HCT116 (cell line): Measurements from ENCODE around the gene ERGIC1. TPM values are rescaled to one million over a fixed set of nuclear protein-coding genes. Genes with fewer than 3 reads are reported as not detected.
A peak's percentile ranks its signal among the peaks of the same experiment; 100 is the strongest.

Experiments
- ATAC-seq: fragments of 200-7000 bp; cut with Tn5 transposase; 2 replicates; pipeline ENCODE4 v1.9.1; 2020; ENCODE audit warnings: mild to moderate bottlenecking, moderate library complexity
- BruUV-seq: library from RNA; stranded (reverse); fragments of 400-500 nt; replicated peaks from 2 replicates; lab custom pipeline; 2021; lab: Mats Ljungman, UMichigan
- CTCF ChIA-PET: fragments of 300-600 bp; sonication (Branson Sonifier 250); formaldehyde crosslinking; loops from one replicate; lab custom pipeline; 2021; ENCODE audit warnings: antibody characterized with exemption; lab: Charles Lee
- POLR2A ChIA-PET: fragments of 300-600, 350-600 bp; sonication (Branson Sonifier 250); formaldehyde crosslinking; loops from one replicate; lab custom pipeline; 2021; ENCODE audit warnings: antibody characterized with exemption; lab: Charles Lee
- RAD21 ChIA-PET, 2 experiments: fragments of 300-600 bp; sonication (Branson Sonifier 250); formaldehyde crosslinking; loops; one replicate each; lab custom pipeline; 2023; ENCODE audit warnings: low total read pairs in 2 of 2; ENCODE audit not compliant: uncharacterized antibody in 2 of 2, unreplicated experiment in 2 of 2, low non-redundant PET in 1 of 2; lab: Charles Lee
- DNase-seq: peaks from one replicate; pipeline ENCODE4 v3.0.0-alpha.2; 2010; ENCODE audit warnings: low read depth, low spot score
- H2AFZ ChIP-seq: fragments of 200-600 bp; shearing (Covaris generic), sonication (generic); 2 replicates; pipeline ENCODE4 v1.6.1; 2017; ENCODE audit warnings: low read depth, mixed run types, mixed read lengths, antibody characterized with exemption, low read length; ENCODE audit not compliant: poor library complexity, severe bottlenecking
- H3K27ac ChIP-seq: 2 replicates; pipeline ENCODE4 v1.5.1; 2012; ENCODE audit warnings: low read depth, low read length
- H3K27me3 ChIP-seq: fragments of 200-600 bp; sonication (generic); 2 replicates; pipeline ENCODE4 v1.6.1; 2016; ENCODE audit warnings: mixed run types, low read length, mixed read lengths; ENCODE audit not compliant: insufficient read depth
- H3K36me3 ChIP-seq, 2 experiments: fragments of 200-500 bp in 1 of 2; fragments of 200-600 bp in 1 of 2; sonication (Bioruptor generic) in 1 of 2; sonication (generic) in 1 of 2; 2 replicates each; pipeline versions ENCODE4 v1.5.1 to v1.6.1; 2014 to 2016; ENCODE audit warnings: low read length in 2 of 2, inconsistent platforms in 1 of 2, mixed read lengths in 1 of 2, mixed run types in 1 of 2; ENCODE audit not compliant: insufficient read depth in 2 of 2, control insufficient read depth in 1 of 2
- H3K4me1 ChIP-seq, 2 experiments: fragments of 200-600 bp in 1 of 2; sonication (generic) in 1 of 2; 2 replicates each; pipeline versions ENCODE4 v1.5.1 to v1.6.1; 2012 to 2017; ENCODE audit warnings: low read length in 2 of 2, inconsistent platforms in 1 of 2, mild to moderate bottlenecking in 1 of 2, mixed read lengths in 1 of 2, mixed run types in 1 of 2, moderate library complexity in 1 of 2; ENCODE audit not compliant: insufficient read depth in 2 of 2, control insufficient read depth in 1 of 2
- H3K4me2 ChIP-seq: fragments of 200-600 bp; sonication (generic); 2 replicates; pipeline ENCODE4 v1.6.1; 2017; ENCODE audit warnings: mixed run types, low read length, mixed read lengths
- H3K4me3 ChIP-seq, 2 experiments: fragments of 200-600 bp in 1 of 2; sonication (generic) in 1 of 2; replicated peaks in 1 of 2; 2 replicates each; pipeline ENCODE4 v1.5.1; 2011 to 2016; ENCODE audit warnings: low read length in 2 of 2, control low read depth in 1 of 2, low read depth in 1 of 2, mild to moderate bottlenecking in 1 of 2, mixed read lengths in 1 of 2, mixed run types in 1 of 2
- H3K79me2 ChIP-seq: fragments of 200-600 bp; sonication (generic); 2 replicates; pipeline ENCODE4 v1.6.1; 2017; ENCODE audit warnings: mild to moderate bottlenecking, mixed run types, low read length, moderate library complexity, mixed read lengths; ENCODE audit not compliant: insufficient read depth
- H3K9ac ChIP-seq: fragments of 200-600 bp; sonication (generic); 2 replicates; pipeline ENCODE4 v1.6.1; 2016; ENCODE audit warnings: low read length, mixed read lengths
- H3K9me2 ChIP-seq: fragments of 200-600 bp; sonication (generic), shearing (Covaris generic); 2 replicates; pipeline ENCODE4 v1.6.1; 2017; ENCODE audit warnings: mixed run types, mild to moderate bottlenecking, moderate library complexity; ENCODE audit not compliant: insufficient read depth
- H3K9me3 ChIP-seq, 2 experiments: fragments of 200-500 bp in 1 of 2; fragments of 200-600 bp in 1 of 2; sonication (Bioruptor generic) in 1 of 2; sonication (generic) in 1 of 2; 2 replicates each; pipeline ENCODE4 v1.6.1; 2014 to 2017; ENCODE audit warnings: low read length in 2 of 2, mixed read lengths in 2 of 2, inconsistent platforms in 1 of 2, low read depth in 1 of 2, mild to moderate bottlenecking in 1 of 2, mixed run types in 1 of 2, moderate library complexity in 1 of 2; ENCODE audit not compliant: control insufficient read depth in 1 of 2, insufficient read depth in 1 of 2
- H4K20me1 ChIP-seq: fragments of 200-600 bp; sonication (generic), shearing (Covaris generic); 2 replicates; pipeline ENCODE4 v1.6.1; 2017; ENCODE audit warnings: mixed run types, mild to moderate bottlenecking, moderate library complexity; ENCODE audit not compliant: insufficient read depth
- ELF1 ChIP-seq: IDR thresholded peaks from 2 replicates; pipeline ENCODE4 v1.6.1; 2012; ENCODE audit warnings: low read depth, borderline replicate concordance
- EZH2phosphoT487 ChIP-seq: fragments of 200-600 bp; IDR thresholded peaks from 2 replicates; pipeline ENCODE4 v1.6.1; 2018; ENCODE audit warnings: antibody characterized with exemption, borderline replicate concordance
- POLR2A ChIP-seq: IDR thresholded peaks from 2 replicates; pipeline ENCODE4 v1.7.0; 2011; ENCODE audit warnings: borderline replicate concordance; ENCODE audit not compliant: insufficient read depth, insufficient read length; ENCODE audit errors: extremely low read depth
- POLR2AphosphoS5 ChIP-seq: IDR thresholded peaks from 2 replicates; pipeline ENCODE4 v1.6.1; 2011; ENCODE audit warnings: mild to moderate bottlenecking, low read depth, low read length, moderate library complexity
- RAD21 ChIP-seq: IDR thresholded peaks from 2 replicates; pipeline ENCODE4 v1.6.1; 2012; ENCODE audit warnings: low read depth, mild to moderate bottlenecking
- SIN3A ChIP-seq: IDR thresholded peaks from 2 replicates; pipeline ENCODE4 v1.6.1; 2012; ENCODE audit warnings: low read depth
- SP1 ChIP-seq: IDR thresholded peaks from 2 replicates; pipeline ENCODE4 v1.6.1; 2012; ENCODE audit warnings: low read depth
- SRF ChIP-seq: IDR thresholded peaks from 2 replicates; pipeline ENCODE4 v1.6.1; 2012; ENCODE audit warnings: low read depth
- YY1 ChIP-seq: IDR thresholded peaks from 2 replicates; pipeline ENCODE4 v1.6.1; 2011; ENCODE audit warnings: low read length, low read depth, moderate library complexity, mild to moderate bottlenecking; ENCODE audit not compliant: insufficient replicate concordance; ENCODE audit errors: extremely low read depth
- ZFX ChIP-seq: fragments of 450-650 bp; IDR thresholded peaks from 2 replicates; pipeline ENCODE4 v1.6.1; 2017
- intact Hi-C: fragments of 100-400 bp; cut with micrococcal nuclease; formaldehyde crosslinking; loops from 2 replicates; pipeline ENCODE4 v1.10.0; 2022
- total RNA-seq: library from RNA; stranded (reverse); gene quantifications from one replicate; pipeline ENCODE4 v1.2.1, GENCODE V29; 2021; ENCODE audit not compliant: unreplicated experiment
- TF ChIP-seq, protein P1 (sequence below): IDR thresholded peaks from 2 replicates; pipeline ENCODE4 v1.6.1; 2012

The ERGIC1 gene
- total RNA-seq, 1 experiment from 2014 or later, result 73.3 TPM

DNA sequence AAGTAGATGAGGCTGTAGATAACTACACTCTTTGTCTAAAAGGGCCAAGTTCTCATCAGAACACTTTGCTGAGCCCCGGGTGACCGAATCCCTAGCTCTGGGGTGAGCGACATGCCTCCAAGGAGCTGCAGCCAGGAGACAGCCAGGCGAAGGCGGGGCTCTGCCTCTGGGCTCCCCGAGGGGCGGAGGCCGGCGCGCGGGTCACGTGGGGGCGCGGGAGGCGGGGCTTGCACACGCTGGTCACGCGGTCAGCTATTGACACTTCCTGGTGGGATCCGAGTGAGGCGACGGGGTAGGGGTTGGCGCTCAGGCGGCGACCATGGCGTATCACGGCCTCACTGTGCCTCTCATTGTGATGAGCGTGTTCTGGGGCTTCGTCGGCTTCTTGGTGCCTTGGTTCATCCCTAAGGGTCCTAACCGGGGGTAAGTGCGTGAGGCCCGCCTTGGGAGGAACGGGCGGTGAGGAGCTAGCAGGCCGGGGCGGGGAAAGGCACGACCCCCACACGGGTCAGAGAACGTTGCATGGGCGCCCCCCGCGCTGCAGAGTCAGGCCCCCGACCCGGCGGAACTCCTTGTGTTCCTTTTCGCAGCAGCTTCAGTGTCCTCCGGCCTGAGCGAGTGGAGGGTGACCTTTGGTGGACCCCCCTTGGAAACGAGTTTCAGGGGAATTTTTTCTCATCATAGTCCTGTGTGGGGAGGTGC lies 149.6 kb downstream of the ERGIC1 start, which contains the start of gene ATP6V0E1:
Gene ATP6V0E1, plus strand, starts transcription at position 230 of the 702 bp plus-strand sequence. Its CDS starts 90 bp downstream, at position 320.
- Histone ChIP-seq H3K9ac (peak within 1 kb of the TSS; percentile 88), H3K9me3 (no peaks in the 10 kb centered on the region), H3K4me3 (peak within 1 kb of the TSS; percentile 93 to 94), H3K9me2 (no peaks in the 10 kb centered on the region), H3K36me3 (peaks cover 0 to 12% of the 10 kb centered on the region in 2 experiments; a peak in 3 of 4 replicates), H3K27me3 (no peaks in the 10 kb centered on the region), H3K4me2 (peak within 1 kb of the TSS; percentile 93), H2AFZ (peak within 1 kb of the TSS; percentile 28), H3K27ac (peak within 1 kb of the TSS; percentile 73), H3K79me2 (peaks cover 39% of the 10 kb centered on the region), H3K4me1 (peaks cover 5 to 14% of the 10 kb centered on the region in 2 experiments; a peak in 2 of 4 replicates), H4K20me1 (no peaks in the 10 kb centered on the region)
- peak; percentile 83 for DNase-seq
- ChIA-PET POLR2A (interaction anchor here (0.6 to 1.8 kb wide), 6 partner anchors 33 to 348 kb away, joined by 3 to 6 read pairs (median 4); partner anchors contain the start of gene STC2), RAD21 (interaction anchor here in 1 of 2 experiments (0.6 to 1.4 kb wide), 2 partner anchors 161 to 299 kb away, joined by 4 to 6 read pairs; no protein-coding TSS in a partner anchor), CTCF (interaction anchor here (0.7 to 1.5 kb wide), 12 partner anchors 12 to 347 kb away, joined by 3 to 8 read pairs (median 4); partner anchors contain the start of gene RPL26L1)
- intact Hi-C loops, result loop anchor here (1.0 to 5.0 kb wide), 4 partner anchors 74 to 347 kb away; partner anchors contain the start of gene BNIP1
- TSS peak; percentile 71 for BruUV-seq
- TF ChIP-seq, protein P1, sequence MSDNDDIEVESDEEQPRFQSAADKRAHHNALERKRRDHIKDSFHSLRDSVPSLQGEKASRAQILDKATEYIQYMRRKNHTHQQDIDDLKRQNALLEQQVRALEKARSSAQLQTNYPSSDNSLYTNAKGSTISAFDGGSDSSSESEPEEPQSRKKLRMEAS, result peak; percentile 94
- TF ChIP-seq EZH2phosphoT487 (no peak), SIN3A (peak; percentile 81), SRF (no peak), RAD21 (0 out of 2 replicates have a peak, but pooled peaks have one; percentile 0), YY1 (no peak), POLR2AphosphoS5 (peak; percentile 86), SP1 (peak; percentile 62; the same call in 1 of the 2 replicates), ELF1 (peak; percentile 69), POLR2A (peak; percentile 44), ZFX (peak; percentile 64)
- ATAC-seq, result peak; percentile 92
